Stimulated activated naive B cell treated with anti-CD40 and anti-IgM and Interleukin-4, amounts not matched to agents 10 μg/mL and 1 μg/mL and 100 μg/mL, for 72 hours (primary cell): ENCODE data around the gene LIFR.

Source experiments
- ATAC-seq, 2 donors: fragments of 150-1000 bp; cut with Tn5 transposase; replicated peaks; 2 replicates each; pipeline ENCODE4 v1.10.0; 2021; ENCODE audit warnings: moderate library complexity in 1 of 2
- DNase-seq: peaks from one replicate; pipeline ENCODE4 v3.0.0; 2021
- H3K27ac Mint-ChIP-seq: one replicate; pipeline ENCODE4 v1.8.0; 2022; ENCODE audit warnings: mild to moderate bottlenecking, mixed read lengths
- H3K27me3 Mint-ChIP-seq, 2 donors: one replicate each; pipeline ENCODE4 v1.8.0; 2022; ENCODE audit warnings: mixed read lengths in 2 of 2
- H3K36me3 Mint-ChIP-seq, 2 donors: one replicate each; pipeline ENCODE4 v1.8.0; 2022; ENCODE audit warnings: mixed read lengths in 2 of 2, mild to moderate bottlenecking in 1 of 2
- H3K4me1 Mint-ChIP-seq, 2 donors: one replicate each; pipeline ENCODE4 v1.8.0; 2022; ENCODE audit warnings: mixed read lengths in 2 of 2, mild to moderate bottlenecking in 1 of 2
- H3K4me3 Mint-ChIP-seq, 2 donors: one replicate each; pipeline ENCODE4 v1.8.0; 2022; ENCODE audit warnings: mild to moderate bottlenecking in 2 of 2, mixed read lengths in 2 of 2, moderate library complexity in 1 of 2
- H3K9me3 Mint-ChIP-seq, 2 donors: one replicate each; pipeline ENCODE4 v1.8.0; 2022; ENCODE audit warnings: mixed read lengths in 2 of 2, mild to moderate bottlenecking in 1 of 2

Gene LIFR

DNA sequence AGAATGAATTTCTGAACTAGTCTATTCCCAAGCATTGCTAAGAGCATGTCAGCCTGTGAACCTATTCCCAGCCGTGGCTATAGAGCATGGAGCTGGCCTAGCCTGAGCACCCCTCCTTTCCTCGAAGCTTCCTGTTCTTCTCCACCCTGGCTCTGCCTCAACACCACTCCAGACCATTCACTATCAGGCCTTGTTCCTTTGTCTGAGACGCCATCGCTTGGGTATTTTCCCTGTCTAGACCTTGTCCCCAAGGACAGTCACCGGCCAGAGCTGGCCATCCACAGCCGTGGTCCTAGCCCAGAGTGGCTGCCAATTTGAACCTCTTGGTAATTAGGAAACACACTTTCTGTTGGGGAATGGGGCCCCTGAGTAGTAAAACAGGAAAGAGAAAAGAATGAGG lies 105.8 kb downstream of the LIFR start:
- peaks cover 9 to 11% of the 10 kb centered on the region in 2 donors for H3K4me1 Mint-ChIP-seq
- H3K4me3 Mint-ChIP-seq: no peak overlapping the region
- H3K27me3 Mint-ChIP-seq: peaks cover 57 to 67% of the 10 kb centered on the region in 2 donors
- no peaks in the 10 kb centered on the region for H3K36me3 Mint-ChIP-seq
- DNase-seq (no peak), ATAC-seq (no peak)
- peaks cover 4 to 7% of the 10 kb centered on the region in 2 donors for H3K9me3 Mint-ChIP-seq
- H3K27ac Mint-ChIP-seq: no peak overlapping the region

DNA sequence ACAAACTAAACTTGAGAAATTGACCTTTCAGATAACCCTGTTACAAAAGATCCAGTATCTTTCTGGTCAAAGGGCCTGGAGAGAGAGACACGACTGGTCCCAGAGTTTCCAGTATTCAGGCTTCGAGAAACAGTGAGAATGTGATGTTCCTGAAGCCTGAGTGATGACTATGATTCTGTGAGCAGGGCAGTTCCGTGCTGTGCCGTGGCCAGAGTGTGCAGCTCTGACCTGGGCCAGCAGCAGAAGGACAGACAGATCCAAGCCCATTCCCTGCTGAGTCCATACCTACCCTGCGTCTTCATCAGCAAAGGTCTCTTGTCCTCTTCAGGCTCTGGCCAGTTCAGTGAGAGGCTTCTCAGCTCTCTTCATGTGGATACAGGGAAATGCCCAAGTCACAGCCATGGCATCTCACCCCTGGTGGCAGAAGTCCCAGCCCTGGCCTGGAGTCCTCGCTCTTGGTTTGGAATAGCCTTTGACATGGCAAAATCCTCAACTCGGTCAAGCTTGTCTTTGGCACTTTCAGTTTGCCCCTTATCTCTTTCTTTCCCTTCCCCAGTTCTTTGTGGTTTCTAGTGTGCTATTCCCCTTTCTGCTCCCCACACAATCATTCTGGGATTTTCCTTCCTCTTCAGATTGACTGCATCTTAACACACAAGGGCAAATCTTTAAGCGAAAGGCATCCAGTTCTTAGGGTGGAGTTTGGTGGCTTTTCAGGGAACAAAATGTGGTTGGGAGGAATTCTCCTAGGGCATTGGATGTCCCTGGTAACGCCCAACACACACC lies 107.7 kb downstream of the LIFR start:
- Mint-ChIP-seq H3K27ac (no peak overlapping the region), H3K9me3 (peaks cover 3 to 4% of the 10 kb centered on the region in 2 donors)

GRCh38 chr5:38447786-38448185 lies 108.7 kb downstream of the LIFR start:
- H3K9me3 Mint-ChIP-seq: peaks cover 0 to 1% of the 10 kb centered on the region in 2 donors
- H3K4me3 Mint-ChIP-seq: no peak overlapping the region
- no peaks in the 10 kb centered on the region for H3K4me1 Mint-ChIP-seq
- no peak for ATAC-seq
- DNase-seq: no peak
- no peak overlapping the region for H3K27ac Mint-ChIP-seq
- no peaks in the 10 kb centered on the region for H3K36me3 Mint-ChIP-seq
- peaks cover 70 to 82% of the 10 kb centered on the region in 2 donors for H3K27me3 Mint-ChIP-seq

More for the DNA sequence above, 107.7 kb downstream of the LIFR start:
- Mint-ChIP-seq H3K27me3 (peaks cover 66 to 73% of the 10 kb centered on the region in 2 donors), H3K4me1 (peaks cover 5 to 7% of the 10 kb centered on the region in 2 donors), H3K4me3 (no peak overlapping the region), H3K36me3 (no peaks in the 10 kb centered on the region)
- ATAC-seq: no peak
- no peak for DNase-seq

- no peak for ATAC-seq
- no peak overlapping the region for H3K4me3 Mint-ChIP-seq
- peaks cover 0 to 1% of the 10 kb centered on the region in 2 donors for H3K9me3 Mint-ChIP-seq
- DNase-seq: no peak
- H3K36me3 Mint-ChIP-seq: no peaks in the 10 kb centered on the region
- peaks cover 70 to 85% of the 10 kb centered on the region in 2 donors for H3K27me3 Mint-ChIP-seq
- H3K27ac Mint-ChIP-seq: no peak overlapping the region
- no peaks in the 10 kb centered on the region for H3K4me1 Mint-ChIP-seq
Measured at GRCh38 chr5:38447056-38447455, 109.4 kb downstream of the LIFR start.

DNA sequence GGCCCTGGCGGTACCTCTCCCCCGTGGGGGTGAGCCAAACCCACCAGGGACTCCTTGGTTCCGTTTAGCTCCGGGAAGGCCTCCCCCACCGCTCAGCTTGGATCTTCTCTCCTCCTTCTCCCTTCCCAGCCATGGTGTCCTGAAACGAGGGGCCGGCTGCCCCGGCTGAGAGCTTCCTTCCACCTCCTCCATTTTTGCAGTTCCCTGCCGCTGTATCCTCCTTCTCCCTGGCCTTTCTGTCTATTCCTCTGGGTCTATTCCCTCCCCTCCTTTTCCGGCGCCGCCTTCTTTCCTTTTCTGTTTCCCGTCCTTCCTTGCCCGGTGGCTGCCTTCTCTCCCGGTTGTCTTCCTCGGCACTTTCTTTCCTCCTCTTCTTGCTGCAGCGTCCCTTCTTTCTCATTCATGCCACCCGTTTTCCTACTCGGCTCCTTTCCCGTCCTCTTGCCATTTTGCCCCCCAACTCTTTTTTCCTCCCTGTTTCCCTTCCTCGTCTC lies 110.4 kb downstream of the LIFR start:
- Mint-ChIP-seq H3K4me1 (no peaks in the 10 kb centered on the region), H3K27ac (no peak overlapping the region), H3K9me3 (peaks cover 0 to 1% of the 10 kb centered on the region in 2 donors), H3K36me3 (no peaks in the 10 kb centered on the region), H3K27me3 (peaks cover 77 to 88% of the 10 kb centered on the region in 2 donors), H3K4me3 (no peak overlapping the region)
- DNase-seq (no peak), ATAC-seq (no peak)

GRCh38 chr5:38445374-38446028 lies 110.9 kb downstream of the LIFR start:
- ATAC-seq: no peak
- peaks cover 73 to 88% of the 10 kb centered on the region in 2 donors for H3K27me3 Mint-ChIP-seq
- no peaks in the 10 kb centered on the region for H3K4me1 Mint-ChIP-seq
- H3K4me3 Mint-ChIP-seq: no peak overlapping the region
- H3K27ac Mint-ChIP-seq: no peak overlapping the region
- no peak for DNase-seq
- peaks cover 0 to 1% of the 10 kb centered on the region in 2 donors for H3K9me3 Mint-ChIP-seq
- no peaks in the 10 kb centered on the region for H3K36me3 Mint-ChIP-seq

DNA sequence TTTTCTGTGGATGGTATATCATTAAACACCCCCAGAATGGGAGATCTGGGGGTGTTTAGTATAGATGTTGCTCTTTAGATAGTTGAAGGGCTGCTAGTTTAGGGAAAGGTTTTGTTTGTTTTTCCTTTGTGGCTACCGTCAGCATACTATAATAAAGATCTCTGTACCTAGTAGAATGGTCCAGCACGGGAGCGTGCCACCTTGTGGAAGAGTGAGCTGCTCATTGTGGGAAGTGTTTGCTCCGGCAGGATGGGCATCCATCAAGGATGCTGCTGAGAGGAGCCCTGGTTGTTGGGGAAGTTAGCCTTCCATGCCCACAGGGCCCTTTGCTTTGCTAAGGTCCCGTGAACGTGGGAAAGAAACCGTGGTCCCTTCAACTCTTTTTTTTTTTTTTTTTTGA lies 113.1 kb downstream of the LIFR start:
- Mint-ChIP-seq H3K36me3 (no peaks in the 10 kb centered on the region), H3K4me3 (no peak overlapping the region), H3K27ac (no peak overlapping the region), H3K27me3 (peaks cover 70 to 82% of the 10 kb centered on the region in 2 donors), H3K4me1 (no peaks in the 10 kb centered on the region), H3K9me3 (peaks cover 0 to 1% of the 10 kb centered on the region in 2 donors)
- ATAC-seq (no peak), DNase-seq (no peak)

DNA sequence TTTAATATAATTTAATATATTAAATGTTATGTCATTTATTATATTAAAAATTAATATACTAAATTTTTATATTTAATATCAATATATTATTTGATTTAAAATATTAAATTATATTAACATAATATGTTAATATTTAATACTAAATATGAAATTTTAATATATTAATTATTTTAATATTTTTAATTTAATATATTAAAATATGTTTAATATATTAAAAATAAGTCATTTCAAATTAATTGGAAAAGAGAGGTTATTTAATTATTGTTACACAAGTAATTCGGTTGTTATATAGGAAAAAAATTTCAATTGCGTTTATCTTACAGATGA lies 114.2 kb downstream of the LIFR start:
- H3K9me3 Mint-ChIP-seq: peaks cover 0 to 1% of the 10 kb centered on the region in 2 donors
- DNase-seq: no peak
- no peak for ATAC-seq
- no peak overlapping the region for H3K4me3 Mint-ChIP-seq
- peaks cover 62 to 72% of the 10 kb centered on the region in 2 donors for H3K27me3 Mint-ChIP-seq
- no peaks in the 10 kb centered on the region for H3K4me1 Mint-ChIP-seq
- no peaks in the 10 kb centered on the region for H3K36me3 Mint-ChIP-seq
- no peak overlapping the region for H3K27ac Mint-ChIP-seq

GRCh38 chr5:38441453-38442246 lies 114.8 kb downstream of the LIFR start:
- H3K4me1 Mint-ChIP-seq: no peaks in the 10 kb centered on the region
- peak; percentile 70 for DNase-seq
- peaks cover 0 to 1% of the 10 kb centered on the region in 2 donors for H3K9me3 Mint-ChIP-seq
- H3K27me3 Mint-ChIP-seq: peaks cover 62 to 72% of the 10 kb centered on the region in 2 donors
- H3K36me3 Mint-ChIP-seq: no peaks in the 10 kb centered on the region
- no peak overlapping the region for H3K4me3 Mint-ChIP-seq
- ATAC-seq: peak; percentile 100
- no peak overlapping the region for H3K27ac Mint-ChIP-seq

DNA sequence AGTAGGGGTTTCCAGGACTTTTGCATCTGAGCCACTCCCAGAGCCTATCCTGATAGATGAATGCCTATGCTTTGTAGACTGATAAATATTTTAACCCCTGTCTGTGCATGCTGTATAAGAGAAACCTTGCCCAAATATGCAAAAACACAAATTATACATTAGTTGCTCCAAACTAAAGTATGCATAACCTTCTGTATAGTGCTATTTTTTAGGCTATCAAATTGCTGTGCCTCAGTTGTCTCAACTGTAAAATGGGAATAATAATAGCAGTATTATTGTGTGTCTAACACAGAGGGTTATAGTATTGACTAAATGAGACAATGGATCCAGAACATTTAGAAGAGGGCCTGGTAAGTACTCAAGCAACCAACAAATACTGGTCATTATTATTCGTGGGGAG lies 117.7 kb downstream of the LIFR start:
- Mint-ChIP-seq H3K36me3 (no peaks in the 10 kb centered on the region), H3K4me1 (no peaks in the 10 kb centered on the region), H3K27me3 (peaks cover 51 to 68% of the 10 kb centered on the region in 2 donors), H3K27ac (no peak overlapping the region), H3K9me3 (no peaks in the 10 kb centered on the region), H3K4me3 (no peak overlapping the region)
- ATAC-seq (no peak), DNase-seq (no peak)

DNA sequence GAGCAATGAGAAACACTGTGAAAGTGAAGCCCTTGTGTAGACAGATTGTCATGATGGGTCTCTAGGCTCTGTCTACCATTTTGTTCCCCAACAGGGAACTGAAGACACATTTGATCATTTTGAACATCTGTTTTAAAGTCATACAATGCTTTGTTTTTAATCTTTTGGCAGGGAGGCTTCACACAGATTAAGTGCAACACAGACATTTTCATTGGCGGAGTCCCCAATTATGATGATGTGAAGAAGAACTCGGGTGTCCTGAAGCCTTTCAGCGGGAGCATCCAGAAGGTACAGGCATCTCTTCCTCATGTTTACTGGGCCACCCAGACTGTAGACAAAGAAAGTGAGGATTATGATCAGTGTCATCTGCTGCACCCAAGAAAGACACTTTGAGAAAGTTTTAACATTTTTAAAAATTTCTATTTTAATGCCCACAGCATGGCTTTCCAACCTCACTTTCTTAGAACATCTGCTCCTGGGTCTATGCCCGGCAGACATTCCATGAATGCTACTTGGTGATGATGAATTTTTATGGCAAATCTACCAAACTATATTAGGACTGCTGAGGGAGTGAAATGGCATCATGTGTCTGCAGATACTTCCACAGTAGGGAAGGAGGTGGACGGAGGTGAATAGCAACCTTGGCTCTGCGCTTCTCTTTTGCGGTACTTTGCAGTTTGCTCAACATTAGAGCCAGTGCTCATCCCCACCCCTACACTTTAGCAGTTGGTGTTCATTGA lies 121.3 kb downstream of the LIFR start:
- peaks cover 54 to 58% of the 10 kb centered on the region in 2 donors for H3K27me3 Mint-ChIP-seq
- H3K36me3 Mint-ChIP-seq: no peaks in the 10 kb centered on the region

GRCh38 chr5:38433160-38433861 lies 123.1 kb downstream of the LIFR start:
- ATAC-seq (no peak), DNase-seq (no peak)
- Mint-ChIP-seq H3K4me1 (no peaks in the 10 kb centered on the region), H3K27ac (no peak overlapping the region), H3K27me3 (peaks cover 44 to 46% of the 10 kb centered on the region in 2 donors), H3K9me3 (no peaks in the 10 kb centered on the region), H3K4me3 (no peak overlapping the region), H3K36me3 (no peaks in the 10 kb centered on the region)

More for the DNA sequence above, 121.3 kb downstream of the LIFR start:
- H3K9me3 Mint-ChIP-seq: no peaks in the 10 kb centered on the region
- ATAC-seq (no peak), DNase-seq (no peak)
- H3K27ac Mint-ChIP-seq: no peak overlapping the region
- H3K4me1 Mint-ChIP-seq: no peaks in the 10 kb centered on the region
- H3K4me3 Mint-ChIP-seq: no peak overlapping the region

GRCh38 chr5:38431242-38431853 lies 125.1 kb downstream of the LIFR start:
- no peak for ATAC-seq
- Mint-ChIP-seq H3K9me3 (no peaks in the 10 kb centered on the region), H3K36me3 (no peaks in the 10 kb centered on the region), H3K27me3 (peaks cover 34 to 47% of the 10 kb centered on the region in 2 donors), H3K4me3 (no peak overlapping the region), H3K27ac (no peak overlapping the region), H3K4me1 (no peaks in the 10 kb centered on the region)
- DNase-seq: no peak
